ENCODE measurements around the gene ANKS3. TPM values are rescaled to one million over a fixed set of nuclear protein-coding genes. Genes with fewer than 3 reads are reported as not detected.
"Not testable (repeated sequence)": the region's sequence is repeated elsewhere in the genome, so short reads cannot be mapped to it uniquely, and the experiment has no call there.

ANKS3 gene
- polyA plus RNA-seq, 3 donors: 0.59 to 13.7 (median 0.95) TPM

DNA sequence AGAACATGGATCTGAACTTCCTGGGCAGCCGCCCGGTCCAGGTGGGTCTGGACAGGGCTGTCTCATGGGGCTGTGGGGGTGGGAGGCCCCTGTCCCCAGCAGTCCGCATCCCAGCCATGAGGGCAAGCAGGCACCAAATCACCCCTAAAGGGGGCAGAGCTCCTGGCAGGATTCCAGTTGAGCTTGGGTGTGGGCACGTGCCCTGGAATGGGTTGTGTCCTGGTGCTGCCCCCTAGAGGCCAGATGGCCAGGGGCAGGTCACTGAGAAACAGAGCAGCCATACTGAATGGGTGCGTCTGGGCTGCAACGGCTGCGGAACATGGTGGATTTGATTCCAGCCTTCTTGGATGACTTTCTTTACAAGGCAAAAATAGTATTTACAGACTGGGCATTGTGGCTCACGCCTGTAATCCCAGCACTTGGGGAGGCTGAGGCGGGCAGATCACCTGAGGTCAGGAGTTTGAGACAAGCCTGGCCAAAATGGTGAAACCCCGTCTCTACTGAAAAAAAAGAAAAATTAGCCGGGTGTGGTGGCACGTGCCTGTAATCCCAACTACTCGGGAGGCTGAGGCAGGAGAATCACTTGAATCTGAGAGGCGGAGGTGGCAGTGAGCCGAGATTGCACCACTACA is 83.5 kb downstream of the ANKS3 start:
- Histone ChIP-seq H3K79me2 (ENCODE audit: insufficient read depth, low read length) (peaks cover 60% of the 10 kb centered on the region), H3K4me1 (ENCODE audit: control insufficient read depth in 1 of 2, insufficient read depth in 2 of 2, low read length in 2 of 2) (peaks cover 4 to 11% of the 10 kb centered on the region in 2 donors), H3K36me3 (replicated peaks in 1 of 2; ENCODE audit: control insufficient read depth in 1 of 2, insufficient read depth in 2 of 2, low read length in 2 of 2) (peaks cover 58 to 82% of the 10 kb centered on the region in 2 donors), H4K20me1 (ENCODE audit: insufficient read depth, low read length) (peaks cover 89% of the 10 kb centered on the region), H3K27ac (ENCODE audit: low read depth in 1 of 2, low read length in 2 of 2) (peak overlapping the region; percentile 6 to 11)
- TF ChIP-seq, protein P1, sequence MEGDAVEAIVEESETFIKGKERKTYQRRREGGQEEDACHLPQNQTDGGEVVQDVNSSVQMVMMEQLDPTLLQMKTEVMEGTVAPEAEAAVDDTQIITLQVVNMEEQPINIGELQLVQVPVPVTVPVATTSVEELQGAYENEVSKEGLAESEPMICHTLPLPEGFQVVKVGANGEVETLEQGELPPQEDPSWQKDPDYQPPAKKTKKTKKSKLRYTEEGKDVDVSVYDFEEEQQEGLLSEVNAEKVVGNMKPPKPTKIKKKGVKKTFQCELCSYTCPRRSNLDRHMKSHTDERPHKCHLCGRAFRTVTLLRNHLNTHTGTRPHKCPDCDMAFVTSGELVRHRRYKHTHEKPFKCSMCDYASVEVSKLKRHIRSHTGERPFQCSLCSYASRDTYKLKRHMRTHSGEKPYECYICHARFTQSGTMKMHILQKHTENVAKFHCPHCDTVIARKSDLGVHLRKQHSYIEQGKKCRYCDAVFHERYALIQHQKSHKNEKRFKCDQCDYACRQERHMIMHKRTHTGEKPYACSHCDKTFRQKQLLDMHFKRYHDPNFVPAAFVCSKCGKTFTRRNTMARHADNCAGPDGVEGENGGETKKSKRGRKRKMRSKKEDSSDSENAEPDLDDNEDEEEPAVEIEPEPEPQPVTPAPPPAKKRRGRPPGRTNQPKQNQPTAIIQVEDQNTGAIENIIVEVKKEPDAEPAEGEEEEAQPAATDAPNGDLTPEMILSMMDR (IDR thresholded peaks at IDR 0.05): peak; percentile 95
- H3K9ac ChIP-seq (ENCODE audit: insufficient read depth, low read length, poor library complexity, severe bottlenecking); H3K9me3 Mint-ChIP-seq; H3K4me1 Mint-ChIP-seq; H3K27me3 ChIP-seq (ENCODE audit: control insufficient read depth in 2 of 2, insufficient read depth in 2 of 2, low read length in 2 of 2); H2AFZ ChIP-seq (ENCODE audit: insufficient read depth, low read depth, low read length, poor library complexity, severe bottlenecking); H3K27me3 Mint-ChIP-seq (ENCODE audit: low read depth in 3 of 3); H3K4me3 Mint-ChIP-seq; H3K4me3 ChIP-seq (replicated peaks in 1 of 3; ENCODE audit: low read depth in 2 of 3, low read length in 3 of 3); H3K9me3 ChIP-seq (replicated peaks in 1 of 2; ENCODE audit: control insufficient read depth in 1 of 2, insufficient read depth in 1 of 2, low read length in 2 of 2); H3K4me2 ChIP-seq (replicated peaks; ENCODE audit: extremely low read depth, low read length, poor library complexity, severe bottlenecking): not testable (repeated sequence)
- intact Hi-C loops (cut with micrococcal nuclease): loop anchor here in 1 of 2 donors (5.0 kb wide), 1 partner anchor 38 kb away; the partner anchor contains the start of gene UBALD1
- DNase-seq: peak; percentile 81 to 89 (median 83)
- peak overlapping the region; percentile 5 to 79 (median 70) for H3K27ac Mint-ChIP-seq
- WGBS (ENCODE audit: insufficient coverage): 80% methylated on average over 10 of the region's 15 CpGs
- peaks cover 56 to 89% of the 10 kb centered on the region in 2 donors for H3K36me3 Mint-ChIP-seq

DNA sequence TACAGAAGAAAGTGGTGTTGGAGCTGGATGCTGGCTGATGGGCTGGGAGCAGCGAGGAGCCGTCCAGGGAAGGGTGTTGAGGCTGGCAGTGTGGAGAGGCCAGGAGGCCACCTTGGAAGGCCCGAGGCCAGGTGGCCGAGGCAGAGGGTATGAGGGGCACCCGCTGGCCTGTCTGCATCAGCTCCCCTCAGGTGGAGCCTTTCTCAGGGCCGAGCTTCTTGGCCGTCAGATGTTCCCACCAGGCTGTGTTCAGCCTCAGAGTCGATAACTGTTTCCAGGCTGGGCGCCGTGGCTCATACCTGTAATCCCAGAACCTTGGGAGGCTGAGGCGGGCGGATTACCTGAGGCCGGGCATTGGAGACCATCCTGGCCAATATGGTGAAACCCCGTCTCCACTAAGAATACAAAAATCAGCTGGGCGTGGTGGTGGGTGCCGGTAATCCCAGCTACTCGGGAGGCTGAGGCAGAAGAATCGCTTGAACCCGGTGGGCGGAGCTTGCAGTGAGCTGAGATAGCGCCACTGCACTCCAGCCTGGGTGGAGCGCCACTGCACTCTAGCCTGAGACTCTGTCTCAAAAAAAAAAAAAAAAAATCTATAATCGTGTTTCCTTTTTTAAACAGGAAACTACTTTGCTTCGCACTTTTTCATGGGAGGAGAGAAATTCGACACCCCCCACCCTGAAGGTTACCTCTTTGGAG is 84.2 kb downstream of the ANKS3 start:
- TF ChIP-seq, protein P1 (IDR thresholded peaks at IDR 0.05): no peak
- Mint-ChIP-seq H3K4me1 (peaks cover 9% of the 10 kb centered on the region), H3K36me3 (peaks cover 56 to 89% of the 10 kb centered on the region in 2 donors), H3K4me3 (no peak overlapping the region), H3K27me3 (ENCODE audit: low read depth in 3 of 3) (no peaks in the 10 kb centered on the region), H3K27ac (peak overlapping the region; percentile 60 to 76 (median 69)), H3K9me3 (no peaks in the 10 kb centered on the region)
- H3K79me2 ChIP-seq (ENCODE audit: insufficient read depth, low read length): peaks cover 62% of the 10 kb centered on the region
- H3K4me2 ChIP-seq (replicated peaks; ENCODE audit: extremely low read depth, low read length, poor library complexity, severe bottlenecking): no peak overlapping the region
- 98% methylated on average over 22 of the region's 25 CpGs for WGBS (ENCODE audit: insufficient coverage)
- no peak for DNase-seq
- no peak overlapping the region for H3K9ac ChIP-seq (ENCODE audit: insufficient read depth, low read length, poor library complexity, severe bottlenecking)
- no peaks in the 10 kb centered on the region for H3K27me3 ChIP-seq (ENCODE audit: control insufficient read depth in 2 of 2, insufficient read depth in 2 of 2, low read length in 2 of 2)
- H3K4me1 ChIP-seq (ENCODE audit: control insufficient read depth in 1 of 2, insufficient read depth in 2 of 2, low read length in 2 of 2): peaks cover 4 to 11% of the 10 kb centered on the region in 2 donors
- H3K4me3 ChIP-seq (replicated peaks in 1 of 3; ENCODE audit: low read depth in 2 of 3, low read length in 3 of 3): no peak overlapping the region
- peaks cover 0 to 3% of the 10 kb centered on the region in 2 donors for H3K9me3 ChIP-seq (replicated peaks in 1 of 2; ENCODE audit: control insufficient read depth in 1 of 2, insufficient read depth in 1 of 2, low read length in 2 of 2)
- no peak overlapping the region for H2AFZ ChIP-seq (ENCODE audit: insufficient read depth, low read depth, low read length, poor library complexity, severe bottlenecking)
- intact Hi-C loops (cut with micrococcal nuclease): loop anchor here in 1 of 2 donors (5.0 kb wide), 1 partner anchor 38 kb away; the partner anchor contains the start of gene UBALD1
- peaks cover 51 to 80% of the 10 kb centered on the region in 2 donors for H3K36me3 ChIP-seq (replicated peaks in 1 of 2; ENCODE audit: control insufficient read depth in 1 of 2, insufficient read depth in 2 of 2, low read length in 2 of 2)
- H4K20me1 ChIP-seq (ENCODE audit: insufficient read depth, low read length): peaks cover 89% of the 10 kb centered on the region
- peak overlapping the region; percentile 6 to 44 for H3K27ac ChIP-seq (ENCODE audit: low read depth in 1 of 2, low read length in 2 of 2)
